ENCODE data around the gene CPA1.

The CPA1 gene

GRCh38 chr7:130356121-130356875 lies 24.0 kb upstream of the CPA1 start:
- no peak for DNase-seq

- no peak for DNase-seq
Measured at GRCh38 chr7:130356876-130357611, 23.2 kb upstream of the CPA1 start.

- DNase-seq = no peak
Measured at GRCh38 chr7:130358471-130358870, 21.8 kb upstream of the CPA1 start.

GRCh38 chr7:130359276-130359857 lies 20.9 kb upstream of the CPA1 start:
- no peak for DNase-seq

GRCh38 chr7:130360518-130360917 lies 19.8 kb upstream of the CPA1 start:
- no peak for DNase-seq

GRCh38 chr7:130361681-130362080 lies 18.6 kb upstream of the CPA1 start:
- DNase-seq = no peak

- DNase-seq = no peak
Measured at GRCh38 chr7:130362251-130362816, 18.0 kb upstream of the CPA1 start.

GRCh38 chr7:130363026-130363847 lies 17.1 kb upstream of the CPA1 start:
- no peak for DNase-seq

GRCh38 chr7:130364451-130364850 lies 15.8 kb upstream of the CPA1 start:
- no peak for DNase-seq

GRCh38 chr7:130365088-130365487 lies 15.2 kb upstream of the CPA1 start:
- DNase-seq = no peak

GRCh38 chr7:130365511-130366441 lies 14.5 kb upstream of the CPA1 start:
- DNase-seq = peak in 1 of 2 experiments; percentile 2

GRCh38 chr7:130366564-130366963 lies 13.7 kb upstream of the CPA1 start:
- no peak for DNase-seq

- no peak for DNase-seq
Measured at GRCh38 chr7:130367088-130367755, 13.1 kb upstream of the CPA1 start.

- DNase-seq = no peak
Measured at GRCh38 chr7:130367836-130368746, 12.2 kb upstream of the CPA1 start.

- no peak for DNase-seq
Measured at GRCh38 chr7:130369110-130369711, 11.1 kb upstream of the CPA1 start.

- DNase-seq = no peak
Measured at GRCh38 chr7:130369831-130370550, 10.3 kb upstream of the CPA1 start.

GRCh38 chr7:130371046-130371445 lies 9.2 kb upstream of the CPA1 start:
- no peak for DNase-seq

GRCh38 chr7:130372402-130373165 lies 7.7 kb upstream of the CPA1 start:
- DNase-seq = no peak

All from cerebellar nuclear complex (tissue), 1 donor.